K562 (cell line): ENCODE measurements around the gene CHIC2. TPM values are rescaled to one million over a fixed set of nuclear protein-coding genes. Genes with fewer than 3 reads are reported as not detected.

ENCODE experiments used
- ATAC-seq: fragments of 200-7000 bp; cut with Tn5 transposase; 3 replicates; pipeline ENCODE4 v1.9.1; 2020; ENCODE audit warnings: moderate library complexity
- BruUV-seq: library from RNA; stranded (reverse); fragments of 400-500 nt; replicated peaks from 2 replicates; lab custom pipeline; 2021; lab: Mats Ljungman, UMichigan
- CTCF ChIA-PET: fragments of 300-600 bp; formaldehyde crosslinking; extraction: SDS; loops from one replicate; lab custom pipeline; 2021; ENCODE audit warnings: low intra/inter-chr PET ratio; lab: Yijun Ruan, JAX
- POLR2A ChIA-PET: fragments of 300-600, 350-650 bp; sonication (Branson Sonifier 250); formaldehyde crosslinking; extraction: SDS; loops from one replicate; lab custom pipeline; 2021; ENCODE audit warnings: antibody characterized with exemption, inconsistent platforms; lab: Yijun Ruan, JAX
- DNase-seq, 4 experiments: peaks; one replicate each; pipeline versions ENCODE4 v3.0.0 to v3.0.0-alpha.2; 2011 to 2018; ENCODE audit warnings: low spot score in 3 of 4, mixed read lengths in 3 of 4; ENCODE audit errors: extremely low read depth in 1 of 4
- FAIRE-seq: peaks from 2 replicates; lab custom pipeline; 2011; peaks lifted over from hg19 to GRCh38; lab: Jason Lieb, UNC
- H2AFZ ChIP-seq: 2 replicates; pipeline ENCODE4 v1.6.0; 2011; ENCODE audit warnings: low read depth, low read length, control low read depth, inconsistent platforms
- H3K27ac ChIP-seq: fragments of 200-600 bp; 3 replicates; pipeline ENCODE4 v1.8.0; 2011; ENCODE audit warnings: low read depth, mild to moderate bottlenecking, control low read depth, inconsistent platforms, low read length, moderate library complexity, mixed read lengths; ENCODE audit errors: extremely low read depth
- H3K27me3 ChIP-seq, 2 experiments: fragments of 300-600 bp in 1 of 2; 2 replicates in 1 of 2; 3 replicates in 1 of 2; pipeline versions ENCODE4 v1.6.0 to v1.8.0; 2011; ENCODE audit warnings: inconsistent platforms in 2 of 2, low read length in 2 of 2, mild to moderate bottlenecking in 1 of 2, mixed read lengths in 1 of 2, moderate library complexity in 1 of 2; ENCODE audit not compliant: control insufficient read depth in 2 of 2, insufficient read depth in 2 of 2
- H3K36me3 ChIP-seq: fragments of 300-600 bp; 3 replicates; pipeline ENCODE4 v1.8.0; 2011; ENCODE audit warnings: mild to moderate bottlenecking, low read length, inconsistent platforms; ENCODE audit not compliant: control insufficient read depth, insufficient read depth
- H3K4me1 ChIP-seq, 2 experiments: fragments of 200-600 bp in 1 of 2; replicated peaks in 1 of 2; 2 replicates in 1 of 2; 3 replicates in 1 of 2; pipeline versions ENCODE4 v1.5.1 to v1.8.0; 2011; ENCODE audit warnings: inconsistent platforms in 2 of 2, low read length in 2 of 2, mild to moderate bottlenecking in 1 of 2, mixed read lengths in 1 of 2, moderate library complexity in 1 of 2; ENCODE audit not compliant: control insufficient read depth in 2 of 2, insufficient read depth in 2 of 2
- H3K4me2 ChIP-seq: 2 replicates; pipeline ENCODE4 v1.6.1; 2011; ENCODE audit warnings: low read length, control low read depth, inconsistent platforms, mixed read lengths; ENCODE audit not compliant: insufficient read depth
- H3K4me3 ChIP-seq: fragments of 200-600 bp; sonication (generic), shearing (Covaris generic); 2 replicates; pipeline ENCODE4 v1.5.1; 2016; ENCODE audit warnings: control low read depth, inconsistent platforms
- H3K79me2 ChIP-seq: fragments of 200-600 bp; 3 replicates; pipeline ENCODE4 v1.8.0; 2011; ENCODE audit warnings: low read length, inconsistent platforms; ENCODE audit not compliant: control insufficient read depth, insufficient read depth
- H3K9ac ChIP-seq, 2 experiments: 2 replicates each; pipeline versions ENCODE4 v1.6.0 to v1.6.1; 2011; ENCODE audit warnings: low read depth in 2 of 2, low read length in 2 of 2, control low read depth in 1 of 2, inconsistent platforms in 1 of 2, mild to moderate bottlenecking in 1 of 2, mixed read lengths in 1 of 2; ENCODE audit not compliant: insufficient read depth in 1 of 2
- H3K9me1 ChIP-seq: one replicate; pipeline ENCODE4 v1.6.0; 2011; ENCODE audit warnings: inconsistent platforms, mild to moderate bottlenecking, low read length, moderate library complexity; ENCODE audit not compliant: control insufficient read depth, insufficient read depth
- H3K9me3 ChIP-seq: replicated peaks from 2 replicates; pipeline ENCODE4 v1.5.1; 2011; ENCODE audit warnings: low read depth, low read length, inconsistent platforms; ENCODE audit not compliant: control insufficient read depth, insufficient read depth
- H4K20me1 ChIP-seq: replicated peaks from 2 replicates; pipeline ENCODE4 v1.6.1; 2011; ENCODE audit warnings: low read length, inconsistent platforms, mixed read lengths; ENCODE audit not compliant: control insufficient read depth, insufficient read depth
- BCOR ChIP-seq: fragments of 450-650 bp; IDR thresholded peaks from 2 replicates; pipeline ENCODE4 v1.6.1; 2016
- FOXJ3 ChIP-seq: sonication (generic); formaldehyde crosslinking; IDR thresholded peaks from 2 replicates; pipeline ENCODE4 v1.4.0; 2020; ENCODE audit warnings: mild to moderate bottlenecking, missing genetic modification reagents
- SUPT5H ChIP-seq: fragments of 450-650 bp; IDR thresholded peaks from 2 replicates; pipeline ENCODE4 v1.6.1; 2016
- WGBS: fragments of 100-300 bp; shearing (Covaris generic); methylation state at CpG from one replicate; pipeline ENCODE4 v1.1.6; 2016; ENCODE audit warnings: low coverage, mixed read lengths; ENCODE audit not compliant: insufficient coverage; ENCODE audit errors: missing lambda C conversion rate; 5-methylcytosine and 5-hydroxymethylcytosine counted together
- in situ Hi-C: fragments of 300-500 bp; cut with MboI; formaldehyde crosslinking; loops from 4 replicates; pipeline ENCODE4 v1.15.0; 2018; ENCODE audit warnings: inconsistent platforms, mixed read lengths
- intact Hi-C: fragments of 100-400 bp; cut with micrococcal nuclease; formaldehyde crosslinking; loops from 2 replicates; pipeline ENCODE4 v1.14.2; 2022
- polyA plus RNA-seq, 8 experiments: library from polyadenylated mRNA; depleted of rRNA in 4 of 8; stranded (reverse) in 5 of 8; unstranded in 3 of 8; fragments of >200 nt; fragmentation: Nextera tagmentation in 2 of 8; fragmentation: Illumina TruSeq in 1 of 8; extraction: Ambion mirVana in 2 of 8; extraction: Trizol in 1 of 8; gene quantifications; 2 replicates each; pipeline versions ENCODE4 v1.2.1 to v1.2.3, GENCODE V29; 2011 to 2014; ENCODE audit warnings: inconsistent platforms in 1 of 8, missing spikeins in 1 of 8
- total RNA-seq, 7 experiments: library from RNA; depleted of rRNA in 6 of 7; stranded (reverse); fragments of >200 nt in 6 of 7; fragmentation: Illumina TruSeq in 2 of 7; extraction: Trizol in 2 of 7; gene quantifications; 2 replicates each; pipeline versions ENCODE4 v1.2.1 to v1.2.3, GENCODE V29; 2011 to 2021; ENCODE audit warnings: low replicate concordance in 1 of 7
- TF ChIP-seq, protein P1 (sequence below): sonication (generic); formaldehyde crosslinking; IDR thresholded peaks from 2 replicates; pipeline ENCODE4 v1.8.0; 2022; ENCODE audit warnings: mild to moderate bottlenecking, missing genetic modification reagents

The CHIC2 gene
- total and polyA plus RNA-seq, 9 of the 15 experiments (the other 6 are each of a cell fraction or from before 2014, with no cell fraction given) = 0.89 to 25.1 (median 12.1) TPM

- TF ChIP-seq SUPT5H (no peak), FOXJ3 (CRISPR knock-in tag) (no peak), BCOR (no peak)
- TF ChIP-seq, protein P1, sequence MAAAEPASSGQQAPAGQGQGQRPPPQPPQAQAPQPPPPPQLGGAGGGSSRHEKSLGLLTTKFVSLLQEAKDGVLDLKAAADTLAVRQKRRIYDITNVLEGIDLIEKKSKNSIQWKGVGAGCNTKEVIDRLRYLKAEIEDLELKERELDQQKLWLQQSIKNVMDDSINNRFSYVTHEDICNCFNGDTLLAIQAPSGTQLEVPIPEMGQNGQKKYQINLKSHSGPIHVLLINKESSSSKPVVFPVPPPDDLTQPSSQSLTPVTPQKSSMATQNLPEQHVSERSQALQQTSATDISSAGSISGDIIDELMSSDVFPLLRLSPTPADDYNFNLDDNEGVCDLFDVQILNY (CRISPR knock-in tag) = no peak
- H3K27me3 ChIP-seq = peaks cover 60 to 74% of the 10 kb centered on the region in 2 experiments
- H2AFZ ChIP-seq = no peak overlapping the region
- H3K4me1 ChIP-seq = peaks cover 0 to 7% of the 10 kb centered on the region in 2 experiments; a peak in 2 of 5 replicates
- H3K9me1 ChIP-seq = no peaks in the 10 kb centered on the region
- no peaks in the 10 kb centered on the region for H3K9me3 ChIP-seq
- DNase-seq = no peak
- 10% methylated on average over 39 of the region's 50 CpGs for WGBS
- ChIA-PET CTCF (no interaction called here), POLR2A (no interaction called here)
- ATAC-seq = no peak
- no peak overlapping the region for H3K4me2 ChIP-seq
- in situ Hi-C loops = no loop called here
- no peak overlapping the region for H3K9ac ChIP-seq
- no peak for FAIRE-seq
- H3K4me3 ChIP-seq = no peak overlapping the region
- H3K36me3 ChIP-seq = no peaks in the 10 kb centered on the region
- no TSS peak for BruUV-seq
- no peaks in the 10 kb centered on the region for H3K79me2 ChIP-seq
- H4K20me1 ChIP-seq = no peaks in the 10 kb centered on the region; the same call in 1 of the 2 replicates
- intact Hi-C loops = no loop called here
- H3K27ac ChIP-seq = no peak overlapping the region
Observed at GRCh38 chr4:54101190-54102041, 37.0 kb upstream of the CHIC2 start.
